H9 (cell line): Measurements from ENCODE around the gene HOXD11. TPM values are rescaled to one million over a fixed set of nuclear protein-coding genes. Genes with fewer than 3 reads are reported as not detected.

Experiments used
- DNase-seq: peaks from one replicate; pipeline ENCODE4 v3.0.0-alpha.2; 2017
- H2AFZ ChIP-seq: one replicate; pipeline ENCODE4 v1.6.1; 2013; ENCODE audit warnings: mild to moderate bottlenecking, low read length, control low read depth, moderate library complexity
- H2AK5ac ChIP-seq: 2 replicates; pipeline ENCODE4 v1.6.1; 2013; ENCODE audit warnings: low read length, control low read depth, mixed read lengths; ENCODE audit not compliant: insufficient read length
- H2BK120ac ChIP-seq: one replicate; pipeline ENCODE4 v1.6.1; 2013; ENCODE audit warnings: low read depth, mild to moderate bottlenecking, low read length, control low read depth, inconsistent platforms; ENCODE audit not compliant: poor library complexity, severe bottlenecking
- H2BK12ac ChIP-seq: 2 replicates; pipeline ENCODE4 v1.6.1; 2013; ENCODE audit warnings: low read length, control low read depth, mixed read lengths, low read depth; ENCODE audit not compliant: insufficient read length
- H2BK15ac ChIP-seq: 2 replicates; pipeline ENCODE4 v1.6.1; 2013; ENCODE audit warnings: low read depth, low read length, control low read depth
- H2BK20ac ChIP-seq: one replicate; pipeline ENCODE4 v1.6.1; 2013; ENCODE audit warnings: low read depth, mild to moderate bottlenecking, low read length, control low read depth, inconsistent platforms; ENCODE audit not compliant: poor library complexity, severe bottlenecking
- H2BK5ac ChIP-seq: 2 replicates; pipeline ENCODE4 v1.6.1; 2013; ENCODE audit warnings: low read length, control low read depth, mixed read lengths; ENCODE audit not compliant: insufficient read length
- H3K14ac ChIP-seq: 2 replicates; pipeline ENCODE4 v1.6.1; 2013; ENCODE audit warnings: low read length, control low read depth; ENCODE audit not compliant: insufficient read depth
- H3K18ac ChIP-seq: 2 replicates; pipeline ENCODE4 v1.6.1; 2013; ENCODE audit warnings: low read depth, mild to moderate bottlenecking, mixed read lengths, low read length, control low read depth; ENCODE audit not compliant: insufficient read length
- H3K23ac ChIP-seq: 2 replicates; pipeline ENCODE4 v1.6.1; 2013; ENCODE audit warnings: low read length, control low read depth, mixed read lengths, low read depth; ENCODE audit not compliant: insufficient read length
- H3K23me2 ChIP-seq: 2 replicates; pipeline ENCODE4 v1.6.1; 2013; ENCODE audit warnings: low read depth, mild to moderate bottlenecking, mixed read lengths, low read length, control low read depth; ENCODE audit not compliant: insufficient read length, poor library complexity, severe bottlenecking
- H3K27ac ChIP-seq: 2 replicates; pipeline ENCODE4 v1.5.1; 2013; ENCODE audit warnings: low read length, control low read depth, mixed read lengths, low read depth; ENCODE audit not compliant: insufficient read length
- H3K27me3 ChIP-seq: 2 replicates; pipeline ENCODE4 v1.6.1; 2013; ENCODE audit warnings: low read length, control low read depth, inconsistent platforms; ENCODE audit not compliant: insufficient read depth
- H3K4ac ChIP-seq: 2 replicates; pipeline ENCODE4 v1.6.1; 2013; ENCODE audit warnings: low read depth, mild to moderate bottlenecking, control low read depth, inconsistent platforms, low read length, moderate library complexity
- H3K4me1 ChIP-seq: 2 replicates; pipeline ENCODE4 v1.6.1; 2013; ENCODE audit warnings: low read length, control low read depth, inconsistent platforms; ENCODE audit not compliant: insufficient read depth
- H3K4me2 ChIP-seq: 2 replicates; pipeline ENCODE4 v1.6.1; 2013; ENCODE audit warnings: low read length, control low read depth, mixed read lengths; ENCODE audit not compliant: insufficient read length, insufficient read depth
- H3K56ac ChIP-seq: 2 replicates; pipeline ENCODE4 v1.6.1; 2013; ENCODE audit warnings: low read depth, mild to moderate bottlenecking, mixed read lengths, low read length, control low read depth; ENCODE audit not compliant: insufficient read length
- H3K79me1 ChIP-seq: 2 replicates; pipeline ENCODE4 v1.6.1; 2013; ENCODE audit warnings: low read depth, mild to moderate bottlenecking, moderate library complexity, low read length, control low read depth, inconsistent platforms; ENCODE audit not compliant: insufficient read depth, poor library complexity, severe bottlenecking
- H3K79me2 ChIP-seq: 2 replicates; pipeline ENCODE4 v1.6.1; 2013; ENCODE audit warnings: low read length, control low read depth, inconsistent platforms; ENCODE audit not compliant: insufficient read depth
- H3K9ac ChIP-seq: 2 replicates; pipeline ENCODE4 v1.6.1; 2013; ENCODE audit warnings: low read length, control low read depth, mixed read lengths; ENCODE audit not compliant: insufficient read length; ENCODE audit errors: extremely low read depth
- H3K9me3 ChIP-seq: one replicate; pipeline ENCODE4 v1.6.1; 2013; ENCODE audit warnings: low read depth, low read length, inconsistent platforms; ENCODE audit not compliant: control insufficient read depth
- H3T11ph ChIP-seq: one replicate; pipeline ENCODE4 v1.6.1; 2013; ENCODE audit warnings: mild to moderate bottlenecking, low read length, control low read depth, inconsistent platforms
- H4K20me1 ChIP-seq: one replicate; pipeline ENCODE4 v1.6.1; 2013; ENCODE audit not compliant: control insufficient read depth, insufficient read length, insufficient read depth
- H4K5ac ChIP-seq: 2 replicates; pipeline ENCODE4 v1.6.1; 2013; ENCODE audit warnings: low read depth, mild to moderate bottlenecking, mixed read lengths, low read length, control low read depth; ENCODE audit not compliant: insufficient read length
- H4K8ac ChIP-seq: replicated peaks from 2 replicates; pipeline ENCODE4 v1.6.1; 2013; ENCODE audit warnings: low read length, control low read depth, mixed read lengths, low read depth; ENCODE audit not compliant: insufficient read length
- H4K91ac ChIP-seq: 2 replicates; pipeline ENCODE4 v1.6.1; 2013; ENCODE audit warnings: low read depth, mild to moderate bottlenecking, moderate library complexity, mixed read lengths, low read length, control low read depth; ENCODE audit not compliant: insufficient read length
- H3K27ac Mint-ChIP-seq, 3 experiments: 2 replicates in 2 of 3; 3 replicates in 1 of 3; pipeline ENCODE4 v1.8.0; 2020 to 2021; ENCODE audit warnings: mixed read lengths in 3 of 3, mild to moderate bottlenecking in 1 of 3, moderate library complexity in 1 of 3
- H3K27me3 Mint-ChIP-seq: 2 replicates; pipeline ENCODE4 v1.8.0; 2021; ENCODE audit warnings: low read depth, mild to moderate bottlenecking, moderate library complexity, mixed read lengths
- H3K36me3 Mint-ChIP-seq, 3 experiments: 2 replicates in 2 of 3; 3 replicates in 1 of 3; pipeline ENCODE4 v1.8.0; 2020 to 2021; ENCODE audit warnings: low read depth in 3 of 3, mixed read lengths in 3 of 3; ENCODE audit not compliant: insufficient read depth in 1 of 3
- H3K4me1 Mint-ChIP-seq, 2 experiments: 2 replicates each; pipeline ENCODE4 v1.8.0; 2020; ENCODE audit warnings: mixed read lengths in 2 of 2
- H3K4me3 Mint-ChIP-seq, 2 experiments: 2 replicates in 1 of 2; 3 replicates in 1 of 2; pipeline ENCODE4 v1.8.0; 2020 to 2021; ENCODE audit warnings: mild to moderate bottlenecking in 2 of 2, mixed read lengths in 2 of 2, moderate library complexity in 1 of 2
- H3K9me3 Mint-ChIP-seq, 2 experiments: 2 replicates in 1 of 2; 3 replicates in 1 of 2; pipeline ENCODE4 v1.8.0; 2020; ENCODE audit warnings: mild to moderate bottlenecking in 2 of 2, mixed read lengths in 2 of 2, moderate library complexity in 1 of 2
- CTCF ChIP-seq: fragments of 200-600 bp; sonication (generic); conservative IDR thresholded peaks from 3 replicates; pipeline ENCODE4 v1.8.0; 2021; ENCODE audit warnings: antibody characterized with exemption, mild to moderate bottlenecking
- WGBS: extraction: QIAGEN DNeasy Blood & Tissue Kit; methylation state at CpG from one replicate; pipeline ENCODE4 v1.1.7; 2013; ENCODE audit warnings: missing lambda C conversion rate, low lambda C conversion rate, mixed read lengths; ENCODE audit not compliant: insufficient read length; ENCODE audit errors: extremely low coverage; 5-methylcytosine and 5-hydroxymethylcytosine counted together
- total RNA-seq: library from RNA; stranded (reverse); gene quantifications from 2 replicates; pipeline ENCODE4 v1.2.1, GENCODE V29; 2021

HOXD11 gene
- total RNA-seq, 1 experiment from 2014 or later = not detected

DNA sequence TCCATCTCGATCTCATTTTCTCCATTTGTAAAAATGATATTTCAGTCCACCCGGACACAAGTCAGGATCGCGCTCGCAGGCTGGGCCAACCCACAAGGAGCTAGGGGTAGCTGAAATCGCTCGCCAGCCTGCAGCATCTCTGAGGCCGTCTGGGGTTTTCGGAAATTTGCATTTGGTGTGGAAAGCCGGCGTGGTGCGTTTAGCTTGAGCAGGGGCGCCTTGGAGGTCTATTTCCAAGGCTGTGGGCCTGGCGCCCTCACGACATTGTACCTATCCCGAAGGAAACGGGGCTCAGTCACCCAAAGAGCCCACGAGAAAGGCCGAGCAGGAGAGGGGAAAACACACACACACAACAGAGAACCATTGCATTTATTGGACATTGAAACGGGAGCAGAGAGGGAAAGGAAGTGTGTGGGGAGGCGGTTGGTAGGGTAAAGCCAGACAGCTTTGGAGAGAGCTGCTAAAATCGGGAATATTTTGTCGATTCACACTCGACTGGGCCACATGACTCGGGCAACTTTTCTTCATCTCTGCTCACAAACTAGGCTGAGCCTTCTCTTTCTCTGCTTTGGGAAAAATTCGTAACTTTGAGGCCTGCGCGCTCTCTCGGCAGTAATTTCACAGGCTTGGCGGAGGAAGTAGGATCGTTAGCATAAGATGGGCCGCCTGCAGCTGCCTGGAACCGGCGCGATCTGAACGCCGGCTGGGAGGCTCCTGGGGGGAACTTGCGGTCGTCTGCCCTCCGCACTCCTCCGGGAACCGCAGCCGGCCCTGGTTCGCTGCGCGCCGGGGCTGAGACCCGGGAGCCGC is 21.3 kb downstream of the HOXD11 start:
- H3K14ac ChIP-seq = no peak overlapping the region
- H3K79me2 ChIP-seq = no peaks in the 10 kb centered on the region
- DNase-seq = peak; percentile 69
- H3K27me3 ChIP-seq = peaks cover 89% of the 10 kb centered on the region
- no peaks in the 10 kb centered on the region for H3K79me1 ChIP-seq
- H3T11ph ChIP-seq = no peak overlapping the region
- H3K27me3 Mint-ChIP-seq = peaks cover 98% of the 10 kb centered on the region
- whole genome bisulfite sequencing = no CpG with 5 or more reads among the region's 49 CpGs
- no peak overlapping the region for H3K18ac ChIP-seq
- H3K4me1 ChIP-seq = no peaks in the 10 kb centered on the region
- peak overlapping the region; percentile 10 to 73; a peak in 4 of 5 replicates for H3K4me3 Mint-ChIP-seq
- H3K23ac ChIP-seq = no peak overlapping the region
- H3K27ac ChIP-seq = no peak overlapping the region
- H3K23me2 ChIP-seq = no peaks in the 10 kb centered on the region
- no peak overlapping the region for H3K56ac ChIP-seq
- H3K9ac ChIP-seq = no peak overlapping the region
- no peak overlapping the region for H3K27ac Mint-ChIP-seq
- peaks cover 4 to 17% of the 10 kb centered on the region in 2 experiments; a peak in 4 of 5 replicates for H3K9me3 Mint-ChIP-seq
- no peak overlapping the region for H2BK12ac ChIP-seq
- no peak overlapping the region for H2BK20ac ChIP-seq
- H3K9me3 ChIP-seq = no peaks in the 10 kb centered on the region
- no peak overlapping the region for H2BK15ac ChIP-seq
- H3K36me3 Mint-ChIP-seq = no peaks in the 10 kb centered on the region; a peak in 2 of 7 replicates
- H2AK5ac ChIP-seq = no peak overlapping the region
- no peak overlapping the region for H4K5ac ChIP-seq
- peak overlapping the region; percentile 0 for H3K4me2 ChIP-seq
- no peak overlapping the region for H2BK120ac ChIP-seq
- peaks cover 12 to 20% of the 10 kb centered on the region in 2 experiments for H3K4me1 Mint-ChIP-seq
- no peak overlapping the region for H4K91ac ChIP-seq
- no peak overlapping the region for H3K4ac ChIP-seq
- no peak overlapping the region for H4K8ac ChIP-seq
- no peak overlapping the region for H2AFZ ChIP-seq
- no peak overlapping the region for H2BK5ac ChIP-seq
- H4K20me1 ChIP-seq = no peaks in the 10 kb centered on the region
- TF ChIP-seq CTCF = no peak
